Lower leg skin (tissue), 4 donors: ENCODE data around the gene CEP63. TPM values are rescaled to one million over a fixed set of nuclear protein-coding genes. Genes with fewer than 3 reads are reported as not detected.

Experiments used
- DNase-seq, 2 donors: peaks; one replicate each; pipeline ENCODE4 v3.0.0-alpha.2; 2019; ENCODE audit warnings: low spot score in 2 of 2
- H3K4me3 ChIP-seq: fragments of 200-600 bp; sonication (generic); 2 replicates; pipeline ENCODE4 v1.5.1; 2017; ENCODE audit warnings: mild to moderate bottlenecking, low read depth; ENCODE audit not compliant: poor library complexity, severe bottlenecking
- POLR2A ChIP-seq, 2 donors: fragments of 450-650 bp; IDR thresholded peaks; one replicate each; pipeline ENCODE4 v1.6.1; 2016 to 2017; ENCODE audit warnings: antibody characterized with exemption in 2 of 2, mild to moderate bottlenecking in 1 of 2, moderate library complexity in 1 of 2
- WGBS, 2 donors: methylation state at CpG; one replicate each; pipeline ENCODE4 v1.1.5; 2018; 5-methylcytosine and 5-hydroxymethylcytosine counted together
- intact Hi-C: fragments of 100-400 bp; cut with DNase I; formaldehyde crosslinking; loops from one replicate; pipeline ENCODE4 v1.15.0; 2023; ENCODE audit warnings: low total_unique reads
- total RNA-seq, 4 donors: library from RNA; depleted of rRNA; stranded (reverse); fragments of >200 nt; gene quantifications; one replicate each; pipeline ENCODE4 v1.1.0, GENCODE V29; 2016
- TF ChIP-seq, protein P1 (sequence below), 3 donors: fragments of 450-650 bp; IDR thresholded peaks; one replicate each; pipeline ENCODE4 v1.5.1; 2016; ENCODE audit warnings: antibody characterized with exemption in 3 of 3, mild to moderate bottlenecking in 3 of 3, moderate library complexity in 2 of 3

The CEP63 gene
- total RNA-seq, 4 donors from 2014 or later, result 15.6 to 23.2 (median 18.1) TPM

GRCh38 chr3:134621854-134622253, 136.0 kb downstream of the CEP63 start:
- no peak for TF ChIP-seq POLR2A (IDR thresholded peaks at IDR 0.05)
- TF ChIP-seq, protein P1, sequence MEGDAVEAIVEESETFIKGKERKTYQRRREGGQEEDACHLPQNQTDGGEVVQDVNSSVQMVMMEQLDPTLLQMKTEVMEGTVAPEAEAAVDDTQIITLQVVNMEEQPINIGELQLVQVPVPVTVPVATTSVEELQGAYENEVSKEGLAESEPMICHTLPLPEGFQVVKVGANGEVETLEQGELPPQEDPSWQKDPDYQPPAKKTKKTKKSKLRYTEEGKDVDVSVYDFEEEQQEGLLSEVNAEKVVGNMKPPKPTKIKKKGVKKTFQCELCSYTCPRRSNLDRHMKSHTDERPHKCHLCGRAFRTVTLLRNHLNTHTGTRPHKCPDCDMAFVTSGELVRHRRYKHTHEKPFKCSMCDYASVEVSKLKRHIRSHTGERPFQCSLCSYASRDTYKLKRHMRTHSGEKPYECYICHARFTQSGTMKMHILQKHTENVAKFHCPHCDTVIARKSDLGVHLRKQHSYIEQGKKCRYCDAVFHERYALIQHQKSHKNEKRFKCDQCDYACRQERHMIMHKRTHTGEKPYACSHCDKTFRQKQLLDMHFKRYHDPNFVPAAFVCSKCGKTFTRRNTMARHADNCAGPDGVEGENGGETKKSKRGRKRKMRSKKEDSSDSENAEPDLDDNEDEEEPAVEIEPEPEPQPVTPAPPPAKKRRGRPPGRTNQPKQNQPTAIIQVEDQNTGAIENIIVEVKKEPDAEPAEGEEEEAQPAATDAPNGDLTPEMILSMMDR (IDR thresholded peaks at IDR 0.05), result no peak
- intact Hi-C loops, result no loop called here
- DNase-seq, result no peak
- WGBS, 2 donors, result 66 to 79% methylated on average over 3 of the region's 3 CpGs
- no peak overlapping the region for H3K4me3 ChIP-seq

- 77 to 89% methylated on average over 5 of the region's 5 CpGs for WGBS, 2 donors
- intact Hi-C loops, result no loop called here
- DNase-seq, result no peak
- H3K4me3 ChIP-seq, result no peak overlapping the region
- TF ChIP-seq, protein P1 (IDR thresholded peaks at IDR 0.05), result no peak
- TF ChIP-seq POLR2A (IDR thresholded peaks at IDR 0.05), result no peak
These were observed 137.0 kb downstream of the CEP63 start for GRCh38 chr3:134622806-134623365.

DNA sequence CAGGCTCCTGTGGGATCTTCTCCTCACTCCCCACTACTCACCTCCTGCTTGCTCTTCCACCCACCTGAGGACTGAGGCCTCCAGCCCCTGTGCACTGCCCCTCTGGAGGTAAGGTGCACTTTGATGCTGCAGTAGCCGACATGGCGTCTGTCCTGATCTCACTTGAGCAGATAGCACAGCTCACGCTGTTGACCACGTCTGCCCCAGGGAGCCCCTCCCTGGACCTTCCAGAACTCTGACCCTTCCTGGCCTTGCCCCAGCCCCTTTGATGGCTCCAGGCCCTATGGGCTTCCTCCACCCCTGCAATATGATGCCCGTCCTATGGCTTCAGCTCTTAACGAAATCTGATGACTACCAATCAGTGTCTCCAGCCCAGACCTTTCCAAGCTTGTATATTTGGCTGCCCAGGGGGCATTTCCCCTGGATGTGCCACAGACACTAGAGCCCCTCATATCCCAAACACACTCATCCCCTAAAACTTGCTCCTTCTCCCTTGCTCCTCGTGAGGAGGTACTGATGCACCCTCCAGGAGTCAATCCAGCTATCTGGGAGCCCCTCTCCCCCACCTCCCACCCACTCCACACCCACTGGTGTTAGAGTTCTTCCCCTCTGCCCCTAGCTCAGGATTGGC, 137.9 kb downstream of the CEP63 start:
- intact Hi-C loops, result no loop called here
- peak in 1 of 2 donors; percentile 65 for DNase-seq
- WGBS, 2 donors, result 93 to 95% methylated on average over 7 of the region's 7 CpGs
- TF ChIP-seq, protein P1 (IDR thresholded peaks at IDR 0.05), result no peak
- no peak for TF ChIP-seq POLR2A (IDR thresholded peaks at IDR 0.05)
- no peak overlapping the region for H3K4me3 ChIP-seq

Other genes with a start within 250 kb of the CEP63 start
- gene RYK, start 235.2 kb upstream of the CEP63 start, total RNA-seq, result 10 to 100 TPM; 44.8 to 66.7 (median 56.6) TPM
- gene AMOTL2, start 111.6 kb upstream of the CEP63 start, total RNA-seq, result 100 to 1,000 TPM in 3 of 4 donors, 10 to 100 TPM in 1; 97.1 to 151 (median 120) TPM
- 10 to 100 TPM; 28.4 to 52.0 (median 35.9) TPM for gene ANAPC13, start 72 bp upstream of the CEP63 start, total RNA-seq
- gene KY, start 165.0 kb downstream of the CEP63 start, total RNA-seq, result 10 to 100 TPM; 26.2 to 55.5 (median 33.1) TPM